Heart left ventricle (tissue), 16 donors: Measurements from ENCODE around the gene SPNS3. TPM values are rescaled to one million over a fixed set of nuclear protein-coding genes. Genes with fewer than 3 reads are reported as not detected.
A peak's percentile ranks its signal among the peaks of the same experiment; 100 is the strongest.

Experiments used
- ATAC-seq, 4 donors: fragments of 200-7000 bp; cut with Tn5 transposase; one replicate each; pipeline ENCODE4 v1.9.1; 2020 to 2022; ENCODE audit warnings: moderate library complexity in 4 of 4, mild to moderate bottlenecking in 3 of 4, moderate number of reproducible peaks in 1 of 4
- DNase-seq, 5 donors: peaks; one replicate each; pipeline ENCODE4 v3.0.0-alpha.2; 2020
- H3K27ac ChIP-seq, 12 donors: fragments of 200-600 bp; sonication (generic) in 4 of 12; one replicate each; pipeline versions ENCODE4 v1.5.0 to v1.8.0; 2016 to 2022; ENCODE audit warnings: mild to moderate bottlenecking in 2 of 12
- H3K27me3 ChIP-seq, 9 donors: fragments of 200-600 bp; sonication (generic) in 2 of 9; one replicate each; pipeline versions ENCODE4 v1.5.1 to v1.8.0; 2016 to 2022; ENCODE audit warnings: mild to moderate bottlenecking in 3 of 9
- H3K36me3 ChIP-seq, 9 donors: fragments of 200-600 bp; sonication (generic) in 2 of 9; one replicate each; pipeline versions ENCODE4 v1.5.0 to v1.8.0; 2018 to 2022; ENCODE audit warnings: mild to moderate bottlenecking in 2 of 9
- H3K4me1 ChIP-seq, 12 donors: fragments of 200-600 bp; sonication (generic) in 4 of 12; one replicate each; pipeline versions ENCODE4 v1.5.0 to v1.8.0; 2016 to 2022; ENCODE audit warnings: mild to moderate bottlenecking in 3 of 12
- H3K4me3 ChIP-seq, 12 donors: fragments of 200-600 bp; sonication (generic) in 4 of 12; one replicate each; pipeline versions ENCODE4 v1.5.0 to v1.8.0; 2017 to 2022; ENCODE audit warnings: mild to moderate bottlenecking in 9 of 12, moderate library complexity in 4 of 12
- H3K9me3 ChIP-seq, 12 donors: fragments of 200-600 bp; sonication (generic) in 4 of 12; one replicate each; pipeline versions ENCODE4 v1.5.0 to v1.8.0; 2016 to 2022; ENCODE audit warnings: mild to moderate bottlenecking in 1 of 12
- POLR2A ChIP-seq, 2 donors: fragments of 450-650 bp; IDR thresholded peaks; one replicate each; pipeline ENCODE4 v1.6.1; 2017; ENCODE audit warnings: antibody characterized with exemption in 2 of 2, mild to moderate bottlenecking in 2 of 2, moderate library complexity in 2 of 2
- WGBS, 4 donors: extraction: QIAGEN DNeasy Blood & Tissue Kit in 2 of 4; methylation state at CpG; one replicate each; pipeline versions ENCODE4 v1.1.5 to v1.1.7; 2013 to 2018; 5-methylcytosine and 5-hydroxymethylcytosine counted together
- intact Hi-C, 10 donors: fragments of 100-400 bp; cut with DNase I; formaldehyde crosslinking; loops; one replicate each; pipeline versions ENCODE4 v1.11.1 to v1.14.2; 2022
- polyA plus RNA-seq, 2 donors: library from polyadenylated mRNA; stranded (reverse); fragments of 200-250 nt; gene quantifications; one replicate each; pipeline ENCODE4 v1.2.3, GENCODE V29; 2013
- total RNA-seq, 9 donors: library from RNA; depleted of rRNA in 2 of 9; stranded (reverse); fragments of >200 nt in 2 of 9; fragmentation: NEBNext Ultra II Directional in 3 of 9; extraction: Animal tissue kit (Norgen Biotek cat#: 25700) in 3 of 9; gene quantifications; one replicate each; pipeline versions ENCODE4 v1.1.0 to v1.2.4, GENCODE V29; 2016 to 2023
- TF ChIP-seq, protein P1 (sequence below), 12 donors: fragments of 200-600 bp; sonication (generic) in 4 of 12; IDR thresholded peaks; one replicate each; pipeline versions ENCODE4 v1.5.0 to v1.8.0; 2018 to 2022; ENCODE audit warnings: antibody characterized with exemption in 12 of 12, mild to moderate bottlenecking in 5 of 12
- donor health status: ischemic (EF 13 %, LVEDD 7.1; RV severe dilation, severe dysfunction).
- donor health status: healthy with polysubstance abuse.
- donor health status: DM: no; HTN: yes; CAD: no.
- donor health status: DM: no; HTN: no; CAD: no.
- donor health status: ischemic (EF 25% LVEDD 6.9; RV normal size, moderate dysfunction).
- donor health status: ischemic (EF 25% LVEDD 5.7; RV mildly dilated, moderate dysfunction).
- donor health status: healthy.
- donor health status: DM: yes; HTN: yes; CAD: no.
- donor health status: ischemic (EF 35%, LVEDD 5.7; RV mildly dilated, moderate dysfunction).
- donor health status: nonischemic (EF 11% LVEDD 7.7; RV severe dilation, severe dysfunction).
- donor health status: DM: yes; HTN: yes; CAD: no.
- donor health status: PGD.
- donor health status: ischemic (EF 29% LVEDD 5.4; RV normal size, mild dysfunction).
- donor health status: nonischemic (EF 23%, LVEDD 6.1; RV moderate dilation, normal function).

SPNS3 gene
- total and polyA plus RNA-seq, 11 donors, result 0.23 to 1.9 (median 1.1) TPM; not detected in 3

DNA sequence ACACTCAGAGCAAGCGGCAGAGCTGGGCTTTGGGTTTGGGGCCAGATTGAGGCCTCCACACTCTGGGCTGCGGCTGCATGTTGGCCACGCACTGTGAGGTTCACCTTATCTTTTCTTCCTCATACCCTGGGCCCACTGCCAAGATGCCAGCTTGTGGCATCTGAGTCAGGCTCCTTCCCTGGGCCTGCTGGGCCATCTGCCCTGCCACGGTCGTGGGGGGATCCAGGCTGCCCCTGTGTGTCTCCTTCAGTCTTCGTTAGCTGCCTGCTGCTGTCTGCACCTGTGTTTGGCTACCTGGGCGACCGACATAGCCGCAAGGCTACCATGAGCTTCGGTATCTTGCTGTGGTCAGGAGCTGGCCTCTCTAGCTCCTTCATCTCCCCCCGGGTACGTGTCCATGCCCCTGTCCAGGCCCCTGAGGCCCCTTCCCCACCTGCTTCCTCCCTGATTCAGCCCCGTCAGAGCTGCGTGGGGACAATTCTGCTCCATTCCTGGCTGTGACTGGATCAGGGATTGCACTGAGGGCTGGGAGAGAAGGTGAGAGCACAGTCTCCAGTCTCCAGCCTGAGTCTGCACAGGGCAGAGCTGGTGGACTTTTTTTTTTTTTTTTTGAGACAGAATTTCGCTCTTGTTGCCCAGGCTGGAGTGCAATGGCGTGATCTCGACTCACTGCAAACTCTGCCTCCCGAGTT, 11.2 kb downstream of the SPNS3 start:
- H3K4me3 ChIP-seq, result no peak overlapping the region
- 59 to 67% (median 62%) methylated on average over 17 to 18 of the region's 18 CpGs for WGBS, 4 donors
- TF ChIP-seq, protein P1, sequence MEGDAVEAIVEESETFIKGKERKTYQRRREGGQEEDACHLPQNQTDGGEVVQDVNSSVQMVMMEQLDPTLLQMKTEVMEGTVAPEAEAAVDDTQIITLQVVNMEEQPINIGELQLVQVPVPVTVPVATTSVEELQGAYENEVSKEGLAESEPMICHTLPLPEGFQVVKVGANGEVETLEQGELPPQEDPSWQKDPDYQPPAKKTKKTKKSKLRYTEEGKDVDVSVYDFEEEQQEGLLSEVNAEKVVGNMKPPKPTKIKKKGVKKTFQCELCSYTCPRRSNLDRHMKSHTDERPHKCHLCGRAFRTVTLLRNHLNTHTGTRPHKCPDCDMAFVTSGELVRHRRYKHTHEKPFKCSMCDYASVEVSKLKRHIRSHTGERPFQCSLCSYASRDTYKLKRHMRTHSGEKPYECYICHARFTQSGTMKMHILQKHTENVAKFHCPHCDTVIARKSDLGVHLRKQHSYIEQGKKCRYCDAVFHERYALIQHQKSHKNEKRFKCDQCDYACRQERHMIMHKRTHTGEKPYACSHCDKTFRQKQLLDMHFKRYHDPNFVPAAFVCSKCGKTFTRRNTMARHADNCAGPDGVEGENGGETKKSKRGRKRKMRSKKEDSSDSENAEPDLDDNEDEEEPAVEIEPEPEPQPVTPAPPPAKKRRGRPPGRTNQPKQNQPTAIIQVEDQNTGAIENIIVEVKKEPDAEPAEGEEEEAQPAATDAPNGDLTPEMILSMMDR (IDR thresholded peaks at IDR 0.05), result no peak
- TF ChIP-seq POLR2A (IDR thresholded peaks at IDR 0.05), result no peak
- DNase-seq (peak; percentile 77 to 89 (median 83)), ATAC-seq (peak; percentile 86 to 93 (median 90))
- no peaks in the 10 kb centered on the region for H3K27me3 ChIP-seq
- peaks cover 0 to 36% (median 21%) of the 10 kb centered on the region in 12 donors for H3K4me1 ChIP-seq
- H3K27ac ChIP-seq, result peak overlapping the region in 9 of 12 donors; percentile 40 to 79 (median 61)
- intact Hi-C loops, result loop anchor here in 1 of 10 donors (10.0 kb wide), 1 partner anchor 50 kb away; the partner anchor contains the start of gene SPNS2
- no peaks in the 10 kb centered on the region for H3K36me3 ChIP-seq
- no peaks in the 10 kb centered on the region for H3K9me3 ChIP-seq

DNA sequence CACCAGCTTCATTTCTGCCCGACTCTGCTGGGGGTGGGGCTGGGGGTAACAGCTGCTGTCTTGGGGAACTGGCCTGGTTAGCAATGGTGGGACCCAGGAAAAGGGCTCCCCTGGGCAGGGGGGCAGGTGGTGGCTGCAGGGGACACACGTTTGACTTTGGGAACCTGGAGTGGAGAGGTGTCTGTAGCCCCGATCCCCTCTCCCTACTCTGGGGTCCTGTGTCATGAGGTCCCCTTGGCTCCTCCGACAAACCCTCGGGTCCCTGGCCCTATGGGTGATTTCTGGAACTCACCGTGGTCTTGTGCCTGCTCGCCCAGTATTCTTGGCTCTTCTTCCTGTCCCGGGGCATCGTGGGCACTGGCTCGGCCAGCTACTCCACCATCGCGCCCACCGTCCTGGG, 12.0 kb downstream of the SPNS3 start:
- Histone ChIP-seq H3K36me3 (no peaks in the 10 kb centered on the region), H3K4me1 (peaks cover 0 to 29% (median 14%) of the 10 kb centered on the region in 12 donors), H3K27me3 (no peaks in the 10 kb centered on the region), H3K9me3 (no peaks in the 10 kb centered on the region), H3K27ac (no peak overlapping the region), H3K4me3 (no peak overlapping the region)
- intact Hi-C loops, result loop anchor here in 1 of 10 donors (10.0 kb wide), 1 partner anchor 49 kb away; the partner anchor contains the start of gene SPNS2
- WGBS, 4 donors, result 93 to 94% (median 94%) methylated on average over 11 to 13 of the region's 13 CpGs
- DNase-seq, result no peak
- ATAC-seq, result no peak
- TF ChIP-seq, protein P1 (IDR thresholded peaks at IDR 0.05), result no peak
- TF ChIP-seq POLR2A (IDR thresholded peaks at IDR 0.05), result no peak

DNA sequence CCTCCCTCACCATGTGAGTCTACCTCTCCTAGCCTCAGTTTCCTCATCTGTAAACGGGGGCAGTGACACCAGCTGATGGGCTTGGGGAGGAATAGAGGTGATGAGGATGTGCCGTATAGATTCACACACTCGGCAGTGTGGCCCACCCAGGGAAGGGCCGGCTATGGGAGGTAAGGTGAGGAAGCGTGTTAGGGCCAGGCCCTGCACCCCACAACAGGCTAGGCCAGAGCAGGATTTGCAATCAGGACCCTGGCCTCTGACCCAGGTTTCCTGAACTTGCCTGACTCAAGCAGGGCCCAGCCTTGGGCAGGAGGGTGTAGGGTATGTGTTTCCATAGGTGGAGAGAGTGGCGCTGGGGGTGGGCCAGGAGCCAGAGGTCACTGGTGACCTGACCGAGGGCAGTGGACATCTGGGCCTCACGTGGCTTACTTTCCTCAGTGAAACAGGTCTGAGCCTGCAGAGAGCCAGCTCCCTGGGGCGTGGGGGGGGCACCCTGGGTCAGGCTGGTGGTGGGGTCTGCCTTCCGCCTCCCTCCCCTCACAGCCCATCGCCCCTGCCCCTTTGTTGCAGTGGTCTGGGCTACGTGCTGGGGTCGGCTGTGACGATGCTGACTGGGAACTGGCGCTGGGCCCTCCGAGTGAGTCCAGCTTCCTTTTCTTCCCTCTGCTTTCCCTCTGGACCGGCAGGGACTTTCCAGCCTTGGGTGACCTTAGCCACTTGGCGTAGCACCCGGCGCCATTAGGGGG, 12.8 kb downstream of the SPNS3 start:
- peaks cover 0 to 29% (median 8%) of the 10 kb centered on the region in 12 donors for H3K4me1 ChIP-seq
- H3K9me3 ChIP-seq, result no peaks in the 10 kb centered on the region
- ATAC-seq, result no peak
- TF ChIP-seq, protein P1 (IDR thresholded peaks at IDR 0.05), result no peak
- TF ChIP-seq POLR2A (IDR thresholded peaks at IDR 0.05), result no peak
- WGBS, 4 donors, result 68 to 76% (median 70%) methylated on average over 18 to 20 of the region's 20 CpGs
- intact Hi-C loops, result loop anchor here in 1 of 10 donors (10.0 kb wide), 1 partner anchor 48 kb away; the partner anchor contains the start of gene SPNS2
- H3K36me3 ChIP-seq, result no peaks in the 10 kb centered on the region
- no peak overlapping the region for H3K4me3 ChIP-seq
- H3K27ac ChIP-seq, result no peak overlapping the region
- no peak for DNase-seq
- no peaks in the 10 kb centered on the region for H3K27me3 ChIP-seq
